NB4 (cell line): ENCODE results near the gene UNC5C.

ENCODE experiments used
- POLR2A ChIP-seq: IDR thresholded peaks from 2 replicates; pipeline ENCODE4 v1.6.1; 2011; ENCODE audit warnings: mild to moderate bottlenecking; ENCODE audit not compliant: insufficient read length; ENCODE audit errors: extremely low read depth
- TF ChIP-seq, protein P1 (sequence below): IDR thresholded peaks from one replicate; pipeline ENCODE4 v1.5.1; 2012; ENCODE audit warnings: low read depth, low read length
- TF ChIP-seq, protein P2 (sequence below): IDR thresholded peaks from 2 replicates; pipeline ENCODE4 v1.6.1; 2011; ENCODE audit warnings: low read depth, low read length

DNA sequence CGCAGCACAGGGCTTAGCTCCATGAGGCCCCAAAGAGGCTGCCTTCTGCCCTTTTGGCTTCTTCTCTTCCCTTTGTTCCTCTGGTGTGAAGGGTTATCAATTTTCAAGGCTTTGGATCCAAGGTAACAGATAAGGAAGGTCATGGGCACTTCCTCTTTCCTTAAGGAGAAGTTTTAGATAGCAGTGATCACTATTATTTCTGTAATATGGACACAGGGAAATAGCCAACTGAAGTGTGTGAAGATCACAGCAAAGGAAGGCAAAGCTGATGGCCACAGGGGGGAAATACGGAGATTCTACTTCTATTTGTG, 366.8 kb downstream of the UNC5C start:
- TF ChIP-seq, protein P1, sequence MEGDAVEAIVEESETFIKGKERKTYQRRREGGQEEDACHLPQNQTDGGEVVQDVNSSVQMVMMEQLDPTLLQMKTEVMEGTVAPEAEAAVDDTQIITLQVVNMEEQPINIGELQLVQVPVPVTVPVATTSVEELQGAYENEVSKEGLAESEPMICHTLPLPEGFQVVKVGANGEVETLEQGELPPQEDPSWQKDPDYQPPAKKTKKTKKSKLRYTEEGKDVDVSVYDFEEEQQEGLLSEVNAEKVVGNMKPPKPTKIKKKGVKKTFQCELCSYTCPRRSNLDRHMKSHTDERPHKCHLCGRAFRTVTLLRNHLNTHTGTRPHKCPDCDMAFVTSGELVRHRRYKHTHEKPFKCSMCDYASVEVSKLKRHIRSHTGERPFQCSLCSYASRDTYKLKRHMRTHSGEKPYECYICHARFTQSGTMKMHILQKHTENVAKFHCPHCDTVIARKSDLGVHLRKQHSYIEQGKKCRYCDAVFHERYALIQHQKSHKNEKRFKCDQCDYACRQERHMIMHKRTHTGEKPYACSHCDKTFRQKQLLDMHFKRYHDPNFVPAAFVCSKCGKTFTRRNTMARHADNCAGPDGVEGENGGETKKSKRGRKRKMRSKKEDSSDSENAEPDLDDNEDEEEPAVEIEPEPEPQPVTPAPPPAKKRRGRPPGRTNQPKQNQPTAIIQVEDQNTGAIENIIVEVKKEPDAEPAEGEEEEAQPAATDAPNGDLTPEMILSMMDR: no peak
- TF ChIP-seq, protein P2, sequence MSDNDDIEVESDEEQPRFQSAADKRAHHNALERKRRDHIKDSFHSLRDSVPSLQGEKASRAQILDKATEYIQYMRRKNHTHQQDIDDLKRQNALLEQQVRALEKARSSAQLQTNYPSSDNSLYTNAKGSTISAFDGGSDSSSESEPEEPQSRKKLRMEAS: no peak
- TF ChIP-seq POLR2A: no peak
